Left cardiac atrium (tissue), 4 donors: ENCODE data around the gene ANKRD13A. TPM values are rescaled to one million over a fixed set of nuclear protein-coding genes. Genes with fewer than 3 reads are reported as not detected.
"Not testable (repeated sequence)": the region's sequence is repeated elsewhere in the genome, so short reads cannot be mapped to it uniquely, and the experiment has no call there.

Source experiments
- ATAC-seq, 2 donors: fragments of 200-7000 bp; cut with Tn5 transposase; one replicate each; pipeline ENCODE4 v1.9.1; 2020; ENCODE audit warnings: mild to moderate bottlenecking in 2 of 2, moderate library complexity in 2 of 2
- DNase-seq: peaks from one replicate; pipeline ENCODE4 v3.0.0-alpha.2; 2020
- intact Hi-C, 2 donors: fragments of 100-400 bp; cut with DNase I; formaldehyde crosslinking; loops; one replicate each; pipeline versions ENCODE4 v1.14.1 to v1.15.1; 2022 to 2023
- total RNA-seq, 2 donors: library from RNA; stranded (reverse); fragmentation: NEBNext Ultra II Directional; extraction: Animal tissue kit (Norgen Biotek cat#: 25700); gene quantifications; one replicate each; pipeline ENCODE4 v1.2.1, GENCODE V29; 2021
- donor health status: DM: no; HTN: yes; CAD: no.
- donor health status: DM: no; HTN: yes; CAD: no; lungs with severe emphysema.
- donor health status: DM: yes; HTN: yes; CAD: no.
- donor health status: Dilated cardiomyopathy.

Gene ANKRD13A
- total RNA-seq, 2 donors from 2014 or later = 18.7 to 20.4 TPM

- no peak for DNase-seq
- ATAC-seq = peak in 1 of 2 donors; percentile 34
- intact Hi-C loops = no loop called here
These were observed 38.1 kb downstream of the ANKRD13A start for GRCh38 chr12:110037315-110037714.

- ATAC-seq (no peak), DNase-seq (no peak)
- intact Hi-C loops = no loop called here
These were observed 39.5 kb downstream of the ANKRD13A start for GRCh38 chr12:110038741-110039084.

DNA sequence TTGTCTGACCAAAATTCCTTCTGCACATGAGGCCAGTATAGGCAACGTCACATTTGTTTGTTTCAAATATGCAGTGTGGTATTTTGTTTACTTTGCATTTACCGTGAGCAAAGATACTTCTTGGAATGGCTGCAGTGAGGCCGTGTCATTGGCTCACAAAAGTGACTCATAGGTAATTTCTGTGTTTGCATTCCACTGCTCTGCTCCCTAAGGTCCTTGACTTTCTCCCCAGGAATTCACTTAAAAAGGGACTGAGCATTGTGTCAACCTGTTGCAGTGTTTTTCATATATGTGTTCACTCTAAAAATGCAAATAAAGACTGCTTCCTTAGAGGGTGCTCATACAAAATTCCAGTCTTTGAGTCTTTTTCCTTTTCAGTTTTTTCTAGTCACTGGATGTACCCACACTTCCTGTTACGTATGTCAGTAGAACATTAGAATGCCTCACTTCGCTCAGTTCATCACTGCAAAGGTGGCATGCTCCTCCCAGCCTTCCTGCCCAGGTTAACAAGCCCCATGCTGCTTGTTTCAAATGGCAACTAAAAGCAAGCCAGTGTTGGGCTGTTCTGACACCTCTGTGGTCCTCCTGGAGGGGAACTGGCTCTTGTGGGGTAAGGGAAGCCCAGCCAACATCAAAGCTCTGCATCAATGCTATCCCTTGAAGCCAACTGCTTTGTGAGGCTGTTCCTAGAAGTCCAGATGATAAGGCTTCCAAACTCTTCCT, 40.0 kb downstream of the ANKRD13A start:
- intact Hi-C loops = no loop called here
- DNase-seq (no peak), ATAC-seq (no peak)

DNA sequence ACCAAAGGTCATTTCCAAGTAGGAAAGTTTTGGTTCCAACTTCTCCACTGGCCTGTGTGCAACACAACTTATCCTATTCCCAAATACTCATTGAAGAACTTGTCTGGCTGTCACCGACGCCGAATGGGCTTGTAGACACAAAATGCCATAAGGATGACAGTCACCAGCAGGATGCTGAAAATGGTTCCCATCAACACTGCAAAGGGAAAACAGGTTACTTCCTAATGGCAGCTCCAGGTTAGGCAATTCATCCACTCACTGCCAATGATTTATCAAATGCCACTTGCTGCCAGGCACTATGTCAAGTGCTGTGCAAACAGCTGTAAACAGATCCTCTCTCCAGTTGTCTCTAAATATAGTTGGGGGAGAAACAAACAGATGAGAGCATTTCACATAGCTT, 43.0 kb downstream of the ANKRD13A start:
- DNase-seq = no peak
- ATAC-seq = peak; percentile 37 to 67
- intact Hi-C loops = no loop called here

GRCh38 chr12:110046451-110047187, 47.4 kb downstream of the ANKRD13A start:
- intact Hi-C loops = no loop called here
- DNase-seq = no peak
- no peak for ATAC-seq

GRCh38 chr12:110047297-110047940, 48.2 kb downstream of the ANKRD13A start:
- intact Hi-C loops = no loop called here
- ATAC-seq (no peak), DNase-seq (no peak)

DNA sequence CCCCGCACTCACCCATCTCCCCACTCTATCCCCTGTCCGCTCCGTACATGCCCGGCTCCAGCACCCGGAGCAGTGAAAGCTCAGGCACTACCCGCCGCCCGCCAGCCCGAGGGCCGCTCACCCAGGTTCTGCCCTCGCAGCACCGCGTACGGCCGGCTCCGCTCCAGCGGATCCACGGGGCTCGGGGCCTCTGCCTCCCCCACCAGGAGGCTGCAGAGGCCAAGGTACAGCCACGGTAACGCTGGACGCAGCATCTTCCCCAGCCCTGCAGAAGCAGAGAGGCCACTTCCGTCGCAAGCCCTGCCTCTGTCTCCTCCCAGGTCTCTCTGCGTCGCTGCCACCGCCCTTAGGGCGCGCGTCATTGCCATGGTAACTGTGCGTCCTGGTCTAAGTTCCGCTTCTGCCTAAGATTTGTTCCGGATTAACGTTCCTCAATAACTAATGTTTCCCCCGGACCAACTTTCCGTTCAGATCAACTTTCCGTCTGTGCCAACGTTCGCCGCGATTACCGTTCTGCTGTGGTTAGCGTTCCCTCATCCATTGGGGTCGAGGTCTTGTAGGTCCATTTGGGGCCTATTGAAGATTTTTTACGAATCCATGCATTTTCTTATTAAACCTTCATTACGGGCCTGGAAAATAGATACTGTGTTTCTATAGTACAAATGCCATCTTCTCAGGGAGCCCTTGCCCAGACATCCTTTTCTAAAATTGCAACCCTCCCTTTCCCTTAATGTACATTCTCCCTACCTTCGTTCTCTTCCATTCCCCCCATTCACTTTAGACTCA, 49.2 kb downstream of the ANKRD13A start, which contains the start of gene C12orf76:
C12orf76 (minus strand) TSS at position 281 of the 786 bp plus-strand sequence; CDS start at position 254, 27 bp downstream.
- DNase-seq = peak; percentile 96
- peak; percentile 99 for ATAC-seq
- intact Hi-C loops = no loop called here

- ATAC-seq, DNase-seq, intact Hi-C loops: not testable (repeated sequence)
These were observed 49.8 kb downstream of the ANKRD13A start for GRCh38 chr12:110049034-110049433.

DNA sequence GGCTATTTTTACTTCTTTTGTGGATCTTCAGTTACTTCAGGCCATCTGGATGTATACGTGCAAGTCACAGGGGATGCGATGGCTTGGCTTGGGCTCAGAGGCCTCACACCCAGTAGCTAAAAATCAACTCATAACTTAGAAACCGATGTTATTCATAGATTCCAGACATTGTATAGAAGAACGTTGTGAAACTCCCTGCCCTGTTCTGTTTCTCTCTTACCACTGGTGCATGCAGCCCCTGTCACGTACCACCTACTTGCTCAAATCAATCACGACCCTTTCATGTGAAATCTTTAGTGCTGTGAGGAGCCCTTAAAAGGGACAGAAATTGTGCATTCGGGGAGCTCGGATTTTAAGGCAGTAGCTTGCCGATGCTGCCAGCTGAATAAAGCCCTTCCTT, 50.4 kb downstream of the ANKRD13A start:
- ATAC-seq = not testable (repeated sequence)

GRCh38 chr12:110050927-110051326, 51.7 kb downstream of the ANKRD13A start:
- DNase-seq = no peak
- intact Hi-C loops = no loop called here
- ATAC-seq = no peak

More for the DNA sequence above, 50.4 kb downstream of the ANKRD13A start:
- intact Hi-C loops, DNase-seq: not testable (repeated sequence)

GRCh38 chr12:110055375-110056352, 56.4 kb downstream of the ANKRD13A start:
- DNase-seq, intact Hi-C loops: not testable (repeated sequence)
- peak in 1 of 2 donors; percentile 48 for ATAC-seq

DNA sequence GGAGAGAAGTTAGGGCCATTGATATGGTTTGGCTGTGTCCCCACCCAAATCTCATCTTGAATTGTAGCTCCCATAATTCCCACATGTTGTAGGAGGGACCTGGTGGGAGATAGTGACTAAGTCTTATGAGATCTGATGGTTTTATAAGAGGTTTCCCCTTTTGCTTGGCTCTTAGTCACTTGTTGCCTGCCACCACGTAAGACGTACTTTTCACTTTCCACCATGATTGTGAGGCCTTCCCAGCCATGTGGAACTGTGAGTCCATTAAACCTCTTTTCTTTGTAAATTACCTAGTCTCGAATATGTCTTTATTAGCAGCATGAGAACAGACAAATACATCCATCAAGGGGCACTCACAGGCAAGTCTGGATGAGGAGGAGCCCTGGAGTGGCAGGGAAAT, 57.4 kb downstream of the ANKRD13A start:
- DNase-seq, intact Hi-C loops, ATAC-seq: not testable (repeated sequence)

DNA sequence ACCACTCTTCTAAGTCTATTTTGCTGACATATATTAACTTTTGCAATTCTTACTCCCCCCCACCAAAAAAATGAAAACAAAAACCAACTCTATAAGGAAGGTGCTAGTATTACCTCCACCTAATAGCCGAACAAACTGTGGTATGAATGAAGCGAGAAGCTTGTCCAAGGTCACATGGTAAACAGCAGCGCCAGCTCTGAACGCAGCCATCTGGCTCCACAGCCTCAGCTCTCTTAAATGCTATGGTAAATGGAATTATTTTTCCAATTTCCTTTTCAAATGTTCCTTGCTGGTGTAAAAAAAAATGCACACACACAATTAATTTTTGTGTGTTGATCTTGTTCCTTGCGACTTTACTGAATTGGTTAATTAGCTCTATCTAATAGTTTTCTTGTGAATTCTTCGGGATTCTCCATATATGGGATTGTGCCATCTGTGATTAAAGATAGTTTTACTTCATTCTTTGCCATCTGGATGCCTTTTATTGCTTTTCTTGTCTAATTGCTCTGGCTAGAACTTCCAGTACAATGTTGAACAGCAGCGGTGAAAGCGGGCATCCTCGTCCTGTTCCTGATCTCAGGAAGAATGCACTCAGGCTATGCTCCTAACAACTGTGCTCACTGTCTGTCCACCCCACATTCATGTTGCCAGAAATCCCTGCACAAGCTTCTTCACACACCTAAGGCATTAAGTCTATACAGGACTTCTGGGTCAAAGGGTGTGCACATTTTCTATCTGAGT, 59.8 kb downstream of the ANKRD13A start:
- DNase-seq (no peak), ATAC-seq (no peak)
- intact Hi-C loops = no loop called here

- DNase-seq (no peak), ATAC-seq (no peak)
- intact Hi-C loops = no loop called here
These were observed 60.4 kb downstream of the ANKRD13A start for GRCh38 chr12:110059651-110060000.

DNA sequence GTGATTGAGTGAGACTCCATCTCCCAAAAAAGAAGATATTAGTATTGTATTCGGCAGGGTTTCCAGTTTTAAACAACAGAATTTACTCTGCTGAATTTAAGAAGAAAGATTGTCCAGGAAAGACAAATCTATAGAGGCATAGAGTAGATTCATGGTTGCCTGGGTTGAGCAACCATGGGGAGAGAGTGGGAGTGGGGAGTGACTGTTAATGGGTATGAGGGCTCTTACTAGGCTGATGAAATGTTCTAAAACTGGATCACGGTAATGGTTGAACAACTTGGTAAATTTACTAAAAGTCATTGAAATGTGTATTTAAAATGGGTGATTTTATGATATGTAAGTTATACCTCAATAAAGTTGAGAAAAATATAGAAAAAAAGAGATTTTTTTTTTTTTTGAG, 63.0 kb downstream of the ANKRD13A start:
- ATAC-seq = no peak
- no peak for DNase-seq
- intact Hi-C loops = no loop called here

DNA sequence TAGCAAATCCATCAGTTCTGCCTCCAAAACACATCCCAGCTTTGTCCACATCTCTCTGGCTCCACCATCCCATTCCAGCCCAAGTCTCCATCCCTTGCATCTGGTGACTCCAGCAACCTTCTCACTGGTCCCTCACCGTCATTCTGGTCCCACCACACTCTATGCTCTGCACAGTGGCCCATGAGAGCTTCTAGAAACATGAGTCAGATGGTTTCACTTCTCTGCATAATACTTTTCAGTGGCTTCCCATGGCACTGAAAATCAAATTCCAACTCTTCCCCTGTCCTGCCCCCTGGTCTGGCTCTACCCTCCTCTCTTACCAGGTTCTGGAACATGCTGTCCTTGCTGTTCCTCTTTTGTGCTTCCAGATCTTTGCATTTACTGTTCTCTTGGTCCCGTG, 66.3 kb downstream of the ANKRD13A start:
- DNase-seq (no peak), ATAC-seq (no peak)
- intact Hi-C loops = no loop called here

DNA sequence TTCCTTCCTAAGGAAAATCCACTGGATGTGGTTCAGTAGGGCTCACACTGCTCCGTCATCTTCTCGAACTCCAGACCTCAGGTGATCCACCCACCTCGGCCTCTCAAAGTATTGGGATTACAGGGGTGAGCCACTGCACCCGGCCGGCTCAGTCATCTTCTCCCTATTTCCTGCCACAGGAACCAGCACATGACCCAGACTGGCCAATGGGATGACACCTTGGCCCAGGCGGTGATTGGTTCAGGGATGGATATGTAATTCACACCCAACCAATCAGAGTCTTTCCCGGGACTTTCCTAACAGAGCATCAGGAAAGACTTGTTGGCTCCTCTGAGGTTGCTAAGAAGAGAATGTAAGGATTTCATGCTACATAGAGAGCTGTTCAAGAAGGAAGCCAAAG, 68.3 kb downstream of the ANKRD13A start:
- ATAC-seq (no peak), DNase-seq (no peak)
- intact Hi-C loops = no loop called here

DNA sequence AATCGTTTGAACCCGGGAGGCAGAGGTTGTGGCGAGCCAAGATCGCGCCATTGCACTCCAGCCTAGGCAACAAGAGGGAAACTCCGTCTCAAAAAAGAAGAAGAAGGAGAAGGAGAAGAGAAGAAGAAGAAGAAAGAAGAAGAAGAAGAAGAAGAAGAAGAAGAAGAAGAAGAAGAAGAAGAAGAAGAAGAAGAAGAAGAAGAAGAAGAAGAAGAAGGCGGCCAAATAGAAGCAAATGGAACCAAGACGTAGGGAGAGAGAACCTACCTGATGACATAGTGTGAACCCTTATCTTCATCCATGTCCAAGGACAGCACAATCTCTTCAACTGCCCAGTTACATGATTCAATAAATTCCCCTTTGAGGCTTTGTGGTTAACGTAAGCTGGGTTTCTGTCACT, 68.9 kb downstream of the ANKRD13A start:
- intact Hi-C loops, ATAC-seq, DNase-seq: not testable (repeated sequence)
